Natural killer cell (primary cell): ENCODE results near the gene CATSPERZ. TPM values are rescaled to one million over a fixed set of nuclear protein-coding genes. Genes with fewer than 3 reads are reported as not detected.

Experiments used
- ATAC-seq, 3 donors: fragments of 150-1000 bp in 2 of 3; fragments of 200-7000 bp in 1 of 3; cut with Tn5 transposase; 1 replicate in 1 of 3; 2 replicates in 2 of 3; pipeline ENCODE4 v1.10.0; 2021; ENCODE audit warnings: mild to moderate bottlenecking in 2 of 3, moderate library complexity in 2 of 3
- DNase-seq, 2 donors: peaks; one replicate each; pipeline versions ENCODE4 v3.0.0 to v3.0.0-alpha.2; 2013 to 2021; ENCODE audit warnings: mixed read lengths in 1 of 2
- H3K27ac ChIP-seq: one replicate; pipeline ENCODE4 v1.5.1; 2013; ENCODE audit warnings: mild to moderate bottlenecking, low read length
- H3K27me3 ChIP-seq: one replicate; pipeline ENCODE4 v1.6.1; 2013; ENCODE audit warnings: low read length; ENCODE audit not compliant: control insufficient read depth, insufficient read depth
- H3K36me3 ChIP-seq: one replicate; pipeline ENCODE4 v1.6.1; 2013; ENCODE audit warnings: low read length; ENCODE audit not compliant: control insufficient read depth, insufficient read depth
- H3K4me1 ChIP-seq: one replicate; pipeline ENCODE4 v1.6.1; 2013; ENCODE audit warnings: low read length; ENCODE audit not compliant: control insufficient read depth, insufficient read depth
- H3K4me3 ChIP-seq: one replicate; pipeline ENCODE4 v1.5.1; 2013; ENCODE audit warnings: low read length
- H3K9me3 ChIP-seq: one replicate; pipeline ENCODE4 v1.6.1; 2013; ENCODE audit warnings: low read length; ENCODE audit not compliant: control insufficient read depth, insufficient read depth
- H3K27ac Mint-ChIP-seq, 2 donors: one replicate each; pipeline ENCODE4 v1.8.0; 2022; ENCODE audit warnings: mild to moderate bottlenecking in 2 of 2, mixed read lengths in 2 of 2, moderate library complexity in 1 of 2
- H3K27me3 Mint-ChIP-seq, 2 donors: one replicate each; pipeline ENCODE4 v1.8.0; 2022; ENCODE audit warnings: low read depth in 2 of 2, mixed read lengths in 2 of 2
- H3K36me3 Mint-ChIP-seq: one replicate; pipeline ENCODE4 v1.8.0; 2022; ENCODE audit warnings: mixed read lengths
- H3K4me1 Mint-ChIP-seq, 2 donors: one replicate each; pipeline ENCODE4 v1.8.0; 2022; ENCODE audit warnings: mixed read lengths in 2 of 2
- H3K4me3 Mint-ChIP-seq: one replicate; pipeline ENCODE4 v1.8.0; 2022; ENCODE audit warnings: mild to moderate bottlenecking, moderate library complexity, mixed read lengths
- H3K9me3 Mint-ChIP-seq, 2 donors: one replicate each; pipeline ENCODE4 v1.8.0; 2022; ENCODE audit warnings: mixed read lengths in 2 of 2
- CTCF ChIP-seq: fragments of 200-600 bp; IDR thresholded peaks from one replicate; pipeline ENCODE4 v1.8.0; 2022; ENCODE audit warnings: antibody characterized with exemption
- WGBS: methylation state at CpG from one replicate; pipeline ENCODE4 v1.1.7; 2013; ENCODE audit warnings: missing lambda C conversion rate; ENCODE audit not compliant: insufficient coverage; 5-methylcytosine and 5-hydroxymethylcytosine counted together
- intact Hi-C: fragments of 100-400 bp; cut with micrococcal nuclease; formaldehyde crosslinking; loops from one replicate; pipeline ENCODE4 v1.14.2; 2022
- total RNA-seq, 4 donors: library from RNA; stranded (reverse); fragments of 120-200 nt in 1 of 4; gene quantifications; one replicate each; pipeline versions ENCODE4 v1.2.3 to v1.2.4, GENCODE V29; 2013 to 2022

The CATSPERZ gene
- total RNA-seq, 3 donors from 2014 or later (not counting 1 experiment from before 2014, with no cell fraction given) = 0.80 to 0.90 TPM; not detected in 1

- Mint-ChIP-seq H3K36me3 (no peaks in the 10 kb centered on the region), H3K27ac (no peak overlapping the region), H3K27me3 (no peaks in the 10 kb centered on the region), H3K4me3 (no peak overlapping the region), H3K9me3 (no peaks in the 10 kb centered on the region), H3K4me1 (peaks cover 28% of the 10 kb centered on the region in 2 donors)
- Histone ChIP-seq H3K36me3 (no peaks in the 10 kb centered on the region), H3K27me3 (no peaks in the 10 kb centered on the region), H3K27ac (no peak overlapping the region), H3K4me1 (peaks cover 23% of the 10 kb centered on the region), H3K4me3 (no peak overlapping the region), H3K9me3 (no peaks in the 10 kb centered on the region)
- WGBS = 91% methylated on average over 35 of the region's 35 CpGs
- no peak for TF ChIP-seq CTCF
- DNase-seq (no peak), ATAC-seq (no peak)
- intact Hi-C loops = no loop called here
These were observed 34.7 kb upstream of the CATSPERZ start for GRCh38 chr11:64265176-64266160.

- Histone ChIP-seq H3K9me3 (no peaks in the 10 kb centered on the region), H3K4me3 (no peak overlapping the region), H3K27ac (no peak overlapping the region), H3K36me3 (no peaks in the 10 kb centered on the region), H3K4me1 (peaks cover 31% of the 10 kb centered on the region), H3K27me3 (no peaks in the 10 kb centered on the region)
- H3K4me1 Mint-ChIP-seq = peaks cover 29 to 33% of the 10 kb centered on the region in 2 donors
- no peak overlapping the region for H3K27ac Mint-ChIP-seq
- no peaks in the 10 kb centered on the region for H3K27me3 Mint-ChIP-seq
- no peaks in the 10 kb centered on the region for H3K36me3 Mint-ChIP-seq
- no peak for TF ChIP-seq CTCF
- no peaks in the 10 kb centered on the region for H3K9me3 Mint-ChIP-seq
- no peak overlapping the region for H3K4me3 Mint-ChIP-seq
- intact Hi-C loops = no loop called here
- 97% methylated on average over 15 of the region's 15 CpGs for WGBS
- ATAC-seq = no peak
- DNase-seq = no peak
These were observed 33.8 kb upstream of the CATSPERZ start for GRCh38 chr11:64266339-64266738.

GRCh38 chr11:64267207-64267945 lies 32.8 kb upstream of the CATSPERZ start:
- peaks cover 36 to 40% of the 10 kb centered on the region in 2 donors for H3K4me1 Mint-ChIP-seq
- Histone ChIP-seq H3K9me3 (no peaks in the 10 kb centered on the region), H3K27ac (peak overlapping the region; percentile 92), H3K4me3 (no peak overlapping the region), H3K36me3 (no peaks in the 10 kb centered on the region), H3K27me3 (no peaks in the 10 kb centered on the region), H3K4me1 (peaks cover 41% of the 10 kb centered on the region)
- TF ChIP-seq CTCF = no peak
- 90% methylated on average over 24 of the region's 27 CpGs for WGBS
- H3K27me3 Mint-ChIP-seq = no peaks in the 10 kb centered on the region
- peak overlapping the region; percentile 94 to 100 for H3K27ac Mint-ChIP-seq
- DNase-seq (no peak), ATAC-seq (no peak)
- intact Hi-C loops = no loop called here
- no peaks in the 10 kb centered on the region for H3K36me3 Mint-ChIP-seq
- peak overlapping the region; percentile 97 for H3K4me3 Mint-ChIP-seq
- H3K9me3 Mint-ChIP-seq = no peaks in the 10 kb centered on the region
